WI38 (cell line): Measurements from ENCODE around the gene MYL2.
"Not testable (repeated sequence)": the region's sequence is repeated elsewhere in the genome, so short reads cannot be mapped to it uniquely, and the experiment has no call there.

Source experiments
- H3K4me3 ChIP-seq: 2 replicates; pipeline ENCODE4 v1.5.1; 2011; ENCODE audit warnings: low read depth, mild to moderate bottlenecking, control low read depth, low read length
- CTCF ChIP-seq: IDR thresholded peaks from 2 replicates; pipeline ENCODE4 v1.5.1; 2012; ENCODE audit warnings: low read depth, mild to moderate bottlenecking, control low read depth, low read length

MYL2 gene, protein sequence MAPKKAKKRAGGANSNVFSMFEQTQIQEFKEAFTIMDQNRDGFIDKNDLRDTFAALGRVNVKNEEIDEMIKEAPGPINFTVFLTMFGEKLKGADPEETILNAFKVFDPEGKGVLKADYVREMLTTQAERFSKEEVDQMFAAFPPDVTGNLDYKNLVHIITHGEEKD

GRCh38 chr12:110920324-110920910 lies at the start of gene MYL2:
MYL2 (minus strand) TSS chr12:110920579; CDS start chr12:110920529, 50 bp downstream.
- TF ChIP-seq CTCF, result no peak

GRCh38 chr12:110966081-110966760 lies 45.8 kb upstream of the MYL2 start:
- no peak overlapping the region for H3K4me3 ChIP-seq
- no peak for TF ChIP-seq CTCF

More at GRCh38 chr12:110920324-110920910, at the start of gene MYL2:
- no peak within 1 kb of the TSS for H3K4me3 ChIP-seq

- no peak for TF ChIP-seq CTCF
- H3K4me3 ChIP-seq, result no peak overlapping the region
These were observed 45.2 kb upstream of the MYL2 start for GRCh38 chr12:110965574-110965973.

- no peak for TF ChIP-seq CTCF
- H3K4me3 ChIP-seq, result no peak overlapping the region
These were observed 40.4 kb upstream of the MYL2 start for GRCh38 chr12:110960795-110961194.

DNA sequence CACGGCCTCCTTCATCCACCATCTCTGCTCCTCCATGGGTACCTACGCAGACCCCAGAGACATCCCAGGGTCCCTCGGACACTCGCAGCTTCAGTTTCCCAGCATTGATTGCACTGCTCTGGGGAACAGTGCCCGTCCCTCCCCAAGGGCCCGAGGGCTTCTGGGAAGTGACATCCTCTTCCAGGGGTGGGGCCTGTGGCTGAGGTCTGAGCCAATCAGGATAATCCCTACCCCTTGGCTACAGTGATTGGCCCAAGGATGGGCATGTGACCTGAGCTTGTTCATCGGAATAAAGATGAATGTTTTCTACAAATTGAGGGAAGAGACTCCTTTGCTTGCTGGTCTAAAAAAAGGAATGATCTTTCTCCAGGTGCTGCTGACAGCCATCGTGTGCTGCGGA lies 37.3 kb upstream of the MYL2 start:
- H3K4me3 ChIP-seq, result no peak overlapping the region
- TF ChIP-seq CTCF, result no peak

DNA sequence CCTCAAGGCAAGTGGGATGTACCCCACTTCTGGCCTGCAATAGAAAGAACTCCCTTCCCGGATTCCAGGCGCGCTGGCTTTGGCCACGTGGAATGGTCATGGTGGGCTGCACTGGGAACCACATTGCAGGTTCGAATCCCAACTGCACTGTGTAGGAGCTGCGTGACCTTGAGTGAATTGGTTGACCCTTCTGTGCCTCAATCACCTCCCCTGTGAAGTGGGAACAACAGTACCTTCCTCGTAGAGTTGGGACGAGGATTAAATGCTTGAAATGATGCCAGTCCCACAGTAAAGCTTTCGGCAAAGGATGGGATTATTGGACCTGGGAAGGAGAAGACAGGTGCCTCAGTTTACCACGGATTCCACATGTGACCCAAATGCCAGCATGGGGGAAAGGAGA lies 36.8 kb upstream of the MYL2 start:
- no peak overlapping the region for H3K4me3 ChIP-seq
- no peak for TF ChIP-seq CTCF

DNA sequence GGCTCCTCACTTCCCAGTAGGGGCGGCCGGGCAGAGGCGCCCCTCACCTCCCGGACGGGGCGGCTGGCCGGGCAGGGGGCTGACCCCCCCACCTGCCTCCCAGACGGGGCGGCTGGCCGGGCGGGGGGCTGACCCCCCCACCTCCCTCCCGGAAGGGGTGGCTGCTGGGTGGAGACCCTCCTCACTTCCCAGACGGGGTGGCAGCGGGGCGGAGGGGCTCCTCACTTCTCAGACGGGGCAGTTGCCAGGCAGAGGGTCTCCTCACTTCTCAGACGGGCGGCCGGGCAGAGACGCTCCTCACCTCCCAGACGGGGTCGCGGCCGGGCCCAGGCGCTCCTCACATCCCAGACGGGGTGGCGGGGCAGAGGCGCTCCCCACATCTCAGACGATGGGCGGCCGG lies 30.5 kb upstream of the MYL2 start:
- not testable (repeated sequence) for H3K4me3 ChIP-seq

DNA sequence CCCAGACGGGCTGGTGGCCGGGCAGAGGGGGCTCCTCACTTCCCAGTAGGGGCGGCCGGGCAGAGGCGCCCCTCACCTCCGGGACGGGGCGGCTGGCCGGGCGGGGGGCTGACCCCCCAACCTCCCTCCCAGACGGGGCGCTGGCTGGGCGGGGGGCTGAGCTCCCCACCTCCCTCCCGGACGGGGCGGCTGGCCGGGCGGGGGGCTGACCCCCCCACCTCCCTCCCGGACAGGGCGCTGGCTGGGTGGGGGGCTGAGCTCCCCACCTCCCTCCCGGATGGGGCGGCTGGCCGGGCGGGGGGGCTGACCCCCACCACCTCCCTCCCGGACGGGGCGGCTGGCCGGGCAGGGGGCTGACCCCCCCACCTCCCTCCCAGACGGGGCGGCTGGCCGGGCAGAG lies 30.1 kb upstream of the MYL2 start:
- H3K4me3 ChIP-seq, result not testable (repeated sequence)
